Mononuclear cell (primary cell): ENCODE results near the gene CNOT3. TPM values are rescaled to one million over a fixed set of nuclear protein-coding genes. Genes with fewer than 3 reads are reported as not detected.
"Not testable (repeated sequence)": the region's sequence is repeated elsewhere in the genome, so short reads cannot be mapped to it uniquely, and the experiment has no call there.

Source experiments
- H3K27me3 ChIP-seq: 2 replicates; pipeline ENCODE4 v1.6.0; 2011; ENCODE audit warnings: low read length, control low read depth; ENCODE audit not compliant: insufficient read depth
- H3K4me1 ChIP-seq: 2 replicates; pipeline ENCODE4 v1.5.1; 2011; ENCODE audit warnings: mild to moderate bottlenecking, low read length, control low read depth; ENCODE audit not compliant: insufficient read depth
- H3K4me3 ChIP-seq: 2 replicates; pipeline ENCODE4 v1.5.1; 2011; ENCODE audit warnings: mild to moderate bottlenecking, low read length, moderate library complexity
- H3K9me3 ChIP-seq: 2 replicates; pipeline ENCODE4 v1.5.1; 2011; ENCODE audit warnings: low read depth, mild to moderate bottlenecking, control low read depth, low read length
- total RNA-seq: library from RNA; depleted of rRNA; stranded (reverse); fragments of >200 nt; gene quantifications from one replicate; pipeline ENCODE4 v1.2.3, GENCODE V29; 2012

The CNOT3 gene
- 8.1 TPM for total RNA-seq

- Histone ChIP-seq H3K4me3 (peak within 1 kb of the TSS; percentile 79), H3K27me3 (no peaks in the 10 kb centered on the region), H3K9me3 (no peaks in the 10 kb centered on the region), H3K4me1 (peaks cover 27% of the 10 kb centered on the region)
Observed at GRCh38 chr19:54137699-54138488, at the start of gene CNOT3. TSS of gene CNOT3 (plus strand) at chr19:54137762. CDS start at chr19:54142979, 5,217 bp downstream.

GRCh38 chr19:54094426-54095000 lies 43.0 kb upstream of the CNOT3 start:
- no peaks in the 10 kb centered on the region for H3K27me3 ChIP-seq
- no peaks in the 10 kb centered on the region for H3K9me3 ChIP-seq
- no peak overlapping the region for H3K4me3 ChIP-seq
- peaks cover 42% of the 10 kb centered on the region for H3K4me1 ChIP-seq

- H3K4me1 ChIP-seq = peaks cover 49% of the 10 kb centered on the region
- no peaks in the 10 kb centered on the region for H3K27me3 ChIP-seq
- no peaks in the 10 kb centered on the region for H3K9me3 ChIP-seq
- no peak overlapping the region for H3K4me3 ChIP-seq
Observed at GRCh38 chr19:54095136-54095858, 42.3 kb upstream of the CNOT3 start.

- not testable (repeated sequence) for H3K9me3 ChIP-seq, H3K27me3 ChIP-seq
- H3K4me3 ChIP-seq = peak overlapping the region; percentile 30
- H3K4me1 ChIP-seq = peaks cover 53% of the 10 kb centered on the region
Observed at GRCh38 chr19:54095859-54096616, 41.5 kb upstream of the CNOT3 start.

GRCh38 chr19:54096617-54097106 lies 40.9 kb upstream of the CNOT3 start:
- Histone ChIP-seq H3K9me3 (no peaks in the 10 kb centered on the region), H3K4me3 (peak overlapping the region; percentile 30), H3K4me1 (peaks cover 59% of the 10 kb centered on the region), H3K27me3 (no peaks in the 10 kb centered on the region)

- Histone ChIP-seq H3K27me3 (no peaks in the 10 kb centered on the region), H3K9me3 (no peaks in the 10 kb centered on the region), H3K4me3 (peak overlapping the region; percentile 13), H3K4me1 (peaks cover 75% of the 10 kb centered on the region)
Observed at GRCh38 chr19:54099190-54099902, 38.2 kb upstream of the CNOT3 start.

GRCh38 chr19:54099903-54100255 lies 37.7 kb upstream of the CNOT3 start:
- peak overlapping the region; percentile 48 for H3K4me3 ChIP-seq
- H3K4me1 ChIP-seq = peaks cover 75% of the 10 kb centered on the region
- H3K27me3 ChIP-seq, H3K9me3 ChIP-seq: not testable (repeated sequence)

- peaks cover 68% of the 10 kb centered on the region for H3K4me1 ChIP-seq
- H3K4me3 ChIP-seq = peak within 1 kb of the TSS; percentile 48
- H3K9me3 ChIP-seq = no peaks in the 10 kb centered on the region
- no peaks in the 10 kb centered on the region for H3K27me3 ChIP-seq
Observed at GRCh38 chr19:54100561-54100960, 37.0 kb upstream of the CNOT3 start, which contains the start of gene OSCAR. TSS of gene OSCAR (minus strand) at chr19:54100803. CDS start at chr19:54100792, 11 bp downstream.

- no peaks in the 10 kb centered on the region for H3K27me3 ChIP-seq
- H3K4me3 ChIP-seq = peak within 1 kb of the TSS; percentile 71
- H3K4me1 ChIP-seq = peaks cover 48% of the 10 kb centered on the region
- H3K9me3 ChIP-seq = no peaks in the 10 kb centered on the region
Observed at GRCh38 chr19:54102421-54103169, 35.0 kb upstream of the CNOT3 start, which contains the start of gene NDUFA3. TSS of gene NDUFA3 (plus strand) at chr19:54102855. CDS start at chr19:54102879, 24 bp downstream.

GRCh38 chr19:54104998-54105715 lies 32.4 kb upstream of the CNOT3 start:
- peaks cover 27% of the 10 kb centered on the region for H3K4me1 ChIP-seq
- no peaks in the 10 kb centered on the region for H3K9me3 ChIP-seq
- H3K27me3 ChIP-seq = no peaks in the 10 kb centered on the region
- H3K4me3 ChIP-seq = no peak overlapping the region

- Histone ChIP-seq H3K4me3 (no peak overlapping the region), H3K9me3 (no peaks in the 10 kb centered on the region), H3K27me3 (no peaks in the 10 kb centered on the region), H3K4me1 (peaks cover 25% of the 10 kb centered on the region)
Observed at GRCh38 chr19:54105796-54106195, 31.8 kb upstream of the CNOT3 start.

- Histone ChIP-seq H3K9me3 (no peaks in the 10 kb centered on the region), H3K4me1 (peaks cover 16% of the 10 kb centered on the region), H3K4me3 (no peak overlapping the region), H3K27me3 (no peaks in the 10 kb centered on the region)
Observed at GRCh38 chr19:54106716-54107115, 30.8 kb upstream of the CNOT3 start.

- Histone ChIP-seq H3K9me3 (no peaks in the 10 kb centered on the region), H3K4me1 (peaks cover 9% of the 10 kb centered on the region), H3K4me3 (no peak overlapping the region), H3K27me3 (no peaks in the 10 kb centered on the region)
Observed at GRCh38 chr19:54107876-54108490, 29.6 kb upstream of the CNOT3 start.
